Body of pancreas (tissue), 4 donors: ENCODE measurements around the gene TNIK.

Experiments used
- POLR2A ChIP-seq, 3 donors: fragments of 450-650 bp; IDR thresholded peaks; one replicate each; pipeline ENCODE4 v1.6.1; 2016; ENCODE audit warnings: antibody characterized with exemption in 3 of 3, mild to moderate bottlenecking in 2 of 3
- TF ChIP-seq, protein P1 (sequence below), 7 experiments: fragments of 450-650 bp in 4 of 7; fragments of 200-600 bp in 3 of 7; sonication (generic) in 3 of 7; IDR thresholded peaks; one replicate each; pipeline ENCODE4 v1.5.1; 2016 to 2019; ENCODE audit warnings: antibody characterized with exemption in 7 of 7

- TF ChIP-seq POLR2A (IDR thresholded peaks at IDR 0.05): no peak
- TF ChIP-seq, protein P1, sequence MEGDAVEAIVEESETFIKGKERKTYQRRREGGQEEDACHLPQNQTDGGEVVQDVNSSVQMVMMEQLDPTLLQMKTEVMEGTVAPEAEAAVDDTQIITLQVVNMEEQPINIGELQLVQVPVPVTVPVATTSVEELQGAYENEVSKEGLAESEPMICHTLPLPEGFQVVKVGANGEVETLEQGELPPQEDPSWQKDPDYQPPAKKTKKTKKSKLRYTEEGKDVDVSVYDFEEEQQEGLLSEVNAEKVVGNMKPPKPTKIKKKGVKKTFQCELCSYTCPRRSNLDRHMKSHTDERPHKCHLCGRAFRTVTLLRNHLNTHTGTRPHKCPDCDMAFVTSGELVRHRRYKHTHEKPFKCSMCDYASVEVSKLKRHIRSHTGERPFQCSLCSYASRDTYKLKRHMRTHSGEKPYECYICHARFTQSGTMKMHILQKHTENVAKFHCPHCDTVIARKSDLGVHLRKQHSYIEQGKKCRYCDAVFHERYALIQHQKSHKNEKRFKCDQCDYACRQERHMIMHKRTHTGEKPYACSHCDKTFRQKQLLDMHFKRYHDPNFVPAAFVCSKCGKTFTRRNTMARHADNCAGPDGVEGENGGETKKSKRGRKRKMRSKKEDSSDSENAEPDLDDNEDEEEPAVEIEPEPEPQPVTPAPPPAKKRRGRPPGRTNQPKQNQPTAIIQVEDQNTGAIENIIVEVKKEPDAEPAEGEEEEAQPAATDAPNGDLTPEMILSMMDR (IDR thresholded peaks at IDR 0.05): no peak
Observed at GRCh38 chr3:171451915-171452314, 8.3 kb downstream of the TNIK start.
